HG02885 (cell line): Measurements from ENCODE around the gene TUBB3.
A peak's percentile ranks its signal among the peaks of the same experiment; 100 is the strongest.
"Not testable (repeated sequence)": the region's sequence is repeated elsewhere in the genome, so short reads cannot be mapped to it uniquely, and the experiment has no call there.

ENCODE experiments used
- ATAC-seq: cut with Tn5 transposase; IDR thresholded peaks from one replicate; pipeline ENCODE4 v1.9.1; 2021; ENCODE audit warnings: mild to moderate bottlenecking; ENCODE audit not compliant: unreplicated experiment, poor library complexity

TUBB3 gene

DNA sequence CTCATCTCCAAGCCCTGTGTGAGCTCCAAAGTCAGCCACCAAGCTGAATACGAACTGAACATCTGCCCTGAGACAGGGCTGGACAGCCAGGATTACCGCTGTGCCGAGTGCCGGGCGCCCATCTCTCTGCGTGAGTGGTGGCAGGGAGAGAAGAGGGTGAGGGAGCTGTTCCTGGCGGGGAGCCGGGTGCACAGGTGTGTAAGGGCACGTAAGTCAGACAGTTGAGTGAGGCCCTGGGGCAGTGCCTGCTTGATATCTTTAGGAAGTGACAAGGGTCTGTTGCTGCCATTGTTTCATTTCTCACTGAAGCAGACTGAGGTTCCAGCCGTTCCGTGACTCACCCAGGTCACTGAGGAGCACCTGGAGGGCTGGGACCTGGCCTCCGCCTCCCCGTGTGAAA is 37.8 kb downstream of the TUBB3 start:
- ATAC-seq, result no peak

DNA sequence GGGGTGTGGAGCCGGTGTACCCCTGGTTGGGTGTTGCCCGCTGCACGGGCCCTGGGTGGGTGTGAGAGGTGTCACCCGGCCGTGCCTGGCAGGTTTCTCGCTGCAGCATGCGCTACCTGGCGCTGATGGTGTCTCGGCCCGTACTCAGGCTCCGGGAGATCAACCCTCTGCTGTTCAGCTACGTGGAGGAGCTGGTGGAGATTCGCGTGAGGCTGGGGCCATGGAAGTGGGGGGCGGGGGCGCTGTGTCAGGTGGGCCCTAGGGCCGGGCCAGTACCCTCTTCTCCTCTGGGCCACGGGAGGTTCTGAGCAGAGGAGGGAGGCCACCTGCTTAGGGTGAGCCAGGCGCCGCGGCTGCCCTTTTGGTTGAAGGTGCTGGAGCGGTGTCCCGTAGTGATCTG is 38.8 kb downstream of the TUBB3 start:
- no peak for ATAC-seq

DNA sequence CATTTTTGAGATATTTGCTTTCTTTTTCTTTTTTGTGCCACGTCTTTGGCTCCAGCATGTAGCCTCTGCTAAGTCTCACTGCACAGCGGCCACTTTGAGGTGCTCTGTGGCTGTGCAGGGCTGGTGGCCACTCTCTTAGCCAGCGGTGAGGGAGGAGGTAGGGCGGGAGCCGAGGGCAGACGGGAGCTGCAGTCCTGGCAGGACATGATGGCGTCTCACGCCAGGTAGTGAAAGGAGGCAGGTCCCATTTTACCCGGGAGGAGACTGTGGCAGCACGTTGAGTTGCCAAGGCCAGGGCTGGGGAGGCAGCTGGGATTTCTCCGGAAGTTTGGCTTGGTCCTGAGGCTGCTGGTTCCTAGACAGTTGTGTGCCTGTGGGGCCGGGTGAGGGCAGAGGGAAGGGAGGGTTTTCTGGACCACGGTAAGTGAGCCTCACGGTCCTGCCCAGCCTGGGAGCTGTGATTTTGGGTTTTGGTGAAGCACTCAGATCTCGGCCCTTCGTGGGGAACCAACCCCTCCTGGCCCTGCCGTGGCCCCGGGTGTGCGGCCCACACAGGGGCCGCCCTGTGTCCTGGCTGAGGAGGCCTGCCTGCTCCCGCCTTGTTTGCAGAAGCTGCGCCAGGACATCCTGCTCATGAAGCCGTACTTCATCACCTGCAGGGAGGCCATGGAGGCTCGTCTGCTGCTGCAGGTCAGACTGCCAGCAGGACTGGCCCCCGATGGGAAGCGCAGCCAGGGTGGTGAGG is 39.8 kb downstream of the TUBB3 start:
- ATAC-seq, result no peak

DNA sequence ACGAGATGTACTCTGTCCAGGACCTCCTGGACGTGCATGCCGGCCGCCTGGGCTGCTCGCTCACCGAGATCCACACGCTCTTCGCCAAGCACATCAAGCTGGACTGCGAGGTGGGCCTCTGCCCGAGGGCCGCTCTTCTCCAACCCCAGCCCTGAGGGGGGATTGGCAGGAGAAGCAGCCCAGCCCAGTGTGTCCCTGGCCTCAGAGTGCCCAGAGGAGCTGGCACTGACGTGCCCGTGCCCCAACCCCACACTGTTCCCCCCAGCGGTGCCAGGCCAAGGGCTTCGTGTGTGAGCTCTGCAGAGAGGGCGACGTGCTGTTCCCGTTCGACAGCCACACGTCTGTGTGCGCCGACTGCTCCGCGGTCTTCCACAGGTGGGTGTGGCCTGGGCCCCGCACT is 41.1 kb downstream of the TUBB3 start:
- ATAC-seq, result no peak

DNA sequence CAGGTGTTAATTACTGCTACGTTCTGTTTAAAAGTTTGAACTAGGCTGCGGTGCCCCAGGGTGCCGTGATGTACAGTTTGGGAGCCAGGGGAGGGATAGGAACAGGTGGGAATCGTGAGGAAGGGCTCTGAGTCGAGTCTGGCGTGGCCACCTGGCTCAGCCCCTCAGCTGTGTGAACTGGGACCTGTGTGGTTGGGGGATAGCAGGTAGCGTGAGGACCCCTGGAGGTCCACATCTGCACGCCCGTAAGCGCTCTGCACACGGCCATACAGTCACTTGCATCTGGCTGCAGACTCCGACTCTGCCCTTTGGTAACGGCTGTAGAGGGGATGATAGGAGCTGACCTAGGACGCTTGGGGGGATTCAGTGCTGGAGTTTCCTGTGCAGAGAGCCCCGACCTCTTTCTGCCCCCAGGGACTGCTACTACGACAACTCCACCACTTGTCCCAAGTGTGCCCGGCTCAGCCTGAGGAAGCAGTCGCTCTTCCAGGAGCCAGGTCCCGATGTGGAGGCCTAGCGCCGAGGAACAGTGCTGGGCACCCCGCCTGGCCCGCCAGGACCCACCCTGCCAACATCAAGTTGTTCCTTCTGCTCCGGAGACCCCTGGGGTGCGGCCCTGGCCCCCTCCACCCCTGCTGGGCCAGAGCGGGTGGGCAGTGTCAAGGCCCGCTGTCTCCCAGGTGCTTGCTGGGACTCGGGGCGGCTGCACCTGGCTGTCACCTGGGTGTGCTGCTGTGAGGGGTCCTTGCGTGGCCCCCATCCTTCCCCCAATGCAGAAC is 42.5 kb downstream of the TUBB3 start:
- ATAC-seq, result no peak

DNA sequence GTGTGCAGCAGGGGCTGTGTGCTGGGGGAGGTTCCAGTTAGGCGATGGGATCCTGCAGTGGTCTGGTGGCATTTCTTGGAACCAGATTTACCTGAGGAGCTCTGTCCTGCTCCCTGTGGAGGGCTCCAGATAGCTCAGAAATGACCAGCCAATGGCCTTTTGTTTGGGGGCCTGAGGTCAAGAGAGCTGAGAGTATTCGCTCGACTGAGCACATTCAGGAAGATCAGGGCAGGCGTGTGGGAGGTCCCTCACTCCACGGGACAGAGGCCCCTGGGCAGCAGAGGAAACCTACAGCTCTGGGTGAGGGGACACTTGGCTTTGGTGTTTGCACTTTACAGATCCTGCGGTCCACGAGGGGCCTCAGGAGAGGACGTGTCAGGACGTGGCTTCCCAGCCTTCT is 43.6 kb downstream of the TUBB3 start:
- ATAC-seq, result no peak

DNA sequence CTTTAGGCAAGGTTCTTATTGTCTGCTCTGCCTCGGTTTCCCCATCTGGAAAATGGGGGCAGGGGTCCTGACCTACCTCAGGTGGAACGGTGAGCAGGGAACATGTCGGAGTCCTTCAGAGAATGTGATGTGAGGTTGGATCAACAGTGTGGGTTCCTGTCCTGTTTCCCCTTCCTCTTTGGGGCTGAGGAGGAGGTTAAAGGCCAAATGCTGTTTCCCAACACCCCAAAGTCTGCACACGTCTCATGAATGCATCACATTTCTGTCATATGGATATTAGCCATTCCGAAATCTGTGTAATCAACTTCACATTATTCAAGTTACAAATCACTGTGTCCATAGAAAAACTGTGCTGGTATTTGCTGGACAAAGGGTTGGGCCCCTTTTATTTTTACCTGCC is 44.3 kb downstream of the TUBB3 start:
- ATAC-seq, result not testable (repeated sequence)

DNA sequence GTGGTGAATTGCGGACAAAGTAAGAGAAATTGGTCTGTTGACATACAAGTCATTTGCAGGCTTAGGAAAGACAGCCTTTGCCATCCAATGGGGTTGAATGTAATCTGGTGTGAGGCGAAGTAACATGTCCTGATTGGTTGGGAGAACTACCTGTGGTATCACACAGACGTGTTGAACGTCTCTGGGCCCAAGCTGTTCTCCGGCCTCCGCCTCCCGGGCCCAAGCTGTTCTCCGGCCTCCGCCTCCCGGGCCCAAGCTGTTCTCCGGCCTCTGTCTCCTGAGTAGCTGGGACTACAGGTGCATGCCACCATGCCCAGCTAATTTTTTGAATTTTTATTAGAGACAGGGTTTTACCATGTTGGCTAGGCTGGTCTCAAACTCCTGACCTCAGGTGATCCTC is 44.9 kb downstream of the TUBB3 start:
- ATAC-seq, result not testable (repeated sequence)

DNA sequence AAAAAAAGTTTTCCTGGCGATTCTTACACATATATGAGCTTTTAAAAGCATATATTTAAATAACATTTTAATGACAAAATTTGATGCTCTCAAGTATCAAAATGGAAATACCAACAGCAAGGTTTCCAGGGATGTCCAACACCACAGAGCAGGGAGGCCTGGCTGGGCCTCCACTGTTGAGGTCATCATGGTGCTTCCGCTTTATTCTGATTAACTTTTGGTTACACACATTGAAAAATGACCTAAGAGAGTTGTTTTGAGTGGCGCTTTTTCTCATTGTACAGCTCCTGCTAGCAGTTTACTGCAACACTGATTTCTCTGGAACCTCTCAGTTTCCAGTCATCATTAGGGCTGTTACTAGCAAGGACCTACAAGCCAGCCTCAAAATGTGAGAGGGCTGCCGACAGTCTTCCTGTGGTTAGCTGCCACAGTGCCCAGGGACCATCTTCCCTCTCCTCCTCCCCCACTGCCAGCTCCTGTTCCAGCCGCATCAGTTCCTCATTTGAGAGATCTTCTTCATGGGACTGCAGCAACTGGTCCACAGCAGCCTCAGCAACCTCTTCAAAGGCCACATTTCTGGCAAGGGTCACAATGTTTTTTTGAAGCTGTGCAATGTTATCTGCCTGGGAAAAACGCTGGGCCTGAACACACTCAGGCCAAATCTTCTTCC is 46.7 kb downstream of the TUBB3 start:
- ATAC-seq, result no peak

DNA sequence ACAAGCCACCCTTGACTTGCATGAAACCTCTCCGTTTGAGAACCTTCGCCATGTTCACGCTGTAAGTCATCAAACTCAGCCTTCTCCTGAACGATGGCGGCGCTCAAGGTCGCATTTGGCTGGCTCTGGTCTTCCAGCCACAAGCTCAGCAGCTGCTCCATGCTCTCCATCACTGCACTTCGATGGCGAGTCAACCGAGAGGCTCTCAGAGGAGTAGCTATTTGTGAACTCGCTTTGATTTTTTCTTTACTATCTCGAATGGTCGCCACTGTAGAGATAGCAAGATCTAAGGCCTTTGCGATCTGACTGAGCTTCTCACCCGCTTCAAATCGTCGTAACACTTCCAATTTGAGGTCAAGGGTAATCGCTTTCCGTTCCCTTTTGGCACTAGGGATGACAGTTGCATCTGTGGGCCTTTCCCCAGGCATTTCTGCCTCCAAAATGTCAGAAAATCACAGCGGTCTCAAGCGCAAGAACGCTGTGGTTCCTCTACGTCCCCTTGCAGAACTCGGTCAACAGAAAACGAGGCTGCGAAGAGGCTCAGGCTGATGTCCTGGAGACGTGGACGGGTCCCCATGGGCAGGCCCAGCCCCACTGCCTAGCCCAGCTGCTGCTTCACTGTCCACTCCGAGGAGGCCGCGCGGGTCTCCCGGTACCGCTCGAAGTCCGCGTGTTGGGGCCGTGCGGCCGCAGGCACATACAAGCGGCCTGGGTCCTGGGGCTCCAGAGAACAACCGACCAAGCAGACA is 48.5 kb downstream of the TUBB3 start:
- no peak for ATAC-seq

DNA sequence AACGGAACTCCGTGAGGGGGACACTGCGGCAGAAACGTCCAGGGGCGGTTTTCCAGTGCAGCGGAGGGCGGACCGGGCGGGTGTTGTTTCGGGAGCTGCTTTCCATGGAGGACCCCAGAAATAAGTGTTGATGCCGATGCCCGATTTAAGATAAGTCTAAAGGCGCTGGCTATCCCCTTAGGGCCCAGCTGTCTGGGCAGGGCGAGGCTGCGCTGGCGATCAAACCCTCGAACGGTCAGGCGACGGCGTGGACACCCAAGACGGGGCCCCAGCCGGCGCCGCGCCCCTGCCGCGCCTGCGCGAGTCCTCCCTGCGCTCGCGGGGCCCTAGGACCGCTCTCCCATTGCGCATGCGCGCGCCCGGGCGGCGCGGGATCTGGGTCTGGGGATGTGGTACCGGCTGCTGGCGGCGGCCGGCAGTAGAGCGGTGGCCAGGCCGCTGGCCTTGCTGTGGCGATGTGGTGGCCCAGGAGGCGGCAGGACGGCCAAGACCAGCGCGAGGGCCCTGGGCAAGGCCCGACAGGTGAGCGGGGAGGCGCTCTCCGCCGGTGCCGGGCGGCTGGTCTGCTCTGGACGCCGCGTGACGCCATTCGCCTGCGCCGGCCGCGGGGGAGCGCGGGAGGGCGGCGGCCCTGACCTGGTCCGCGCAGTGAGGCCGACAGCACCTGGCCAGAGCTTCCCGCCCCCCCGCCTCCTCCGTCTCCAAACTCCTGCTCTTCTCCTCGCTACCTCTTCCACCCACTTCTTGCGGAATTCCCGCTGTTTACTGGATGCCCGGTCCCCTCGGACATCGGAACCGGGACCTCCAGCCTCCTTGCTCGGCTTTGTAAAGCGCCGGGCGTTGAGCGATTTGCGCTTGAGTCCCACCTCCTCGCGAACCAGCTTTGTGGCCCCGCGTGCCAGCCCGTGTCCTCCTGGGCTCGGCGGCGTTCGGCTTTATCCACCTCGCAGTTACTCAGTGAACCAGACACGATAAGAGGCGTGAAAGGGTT is 49.4 kb downstream of the TUBB3 start:
- ATAC-seq, result peak; percentile 94

DNA sequence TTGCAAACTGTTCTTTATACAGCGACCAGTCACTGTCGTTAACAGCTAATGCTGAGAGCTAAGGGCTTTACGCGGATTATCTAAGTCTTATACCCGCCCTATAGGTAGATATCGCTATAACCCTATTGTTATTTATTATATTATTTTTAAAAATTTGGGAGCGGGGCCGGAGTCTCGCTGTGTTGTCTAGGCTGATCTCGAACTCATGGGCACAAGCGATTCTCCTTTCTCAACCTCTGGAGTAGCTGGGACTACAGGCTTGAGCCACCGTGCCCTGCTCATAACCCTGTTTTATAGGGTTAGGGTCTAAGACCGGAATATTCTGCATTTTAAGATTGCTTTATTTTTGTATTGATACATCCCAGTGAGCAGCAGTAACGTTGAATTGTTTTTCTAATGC is 50.1 kb downstream of the TUBB3 start:
- no peak for ATAC-seq

DNA sequence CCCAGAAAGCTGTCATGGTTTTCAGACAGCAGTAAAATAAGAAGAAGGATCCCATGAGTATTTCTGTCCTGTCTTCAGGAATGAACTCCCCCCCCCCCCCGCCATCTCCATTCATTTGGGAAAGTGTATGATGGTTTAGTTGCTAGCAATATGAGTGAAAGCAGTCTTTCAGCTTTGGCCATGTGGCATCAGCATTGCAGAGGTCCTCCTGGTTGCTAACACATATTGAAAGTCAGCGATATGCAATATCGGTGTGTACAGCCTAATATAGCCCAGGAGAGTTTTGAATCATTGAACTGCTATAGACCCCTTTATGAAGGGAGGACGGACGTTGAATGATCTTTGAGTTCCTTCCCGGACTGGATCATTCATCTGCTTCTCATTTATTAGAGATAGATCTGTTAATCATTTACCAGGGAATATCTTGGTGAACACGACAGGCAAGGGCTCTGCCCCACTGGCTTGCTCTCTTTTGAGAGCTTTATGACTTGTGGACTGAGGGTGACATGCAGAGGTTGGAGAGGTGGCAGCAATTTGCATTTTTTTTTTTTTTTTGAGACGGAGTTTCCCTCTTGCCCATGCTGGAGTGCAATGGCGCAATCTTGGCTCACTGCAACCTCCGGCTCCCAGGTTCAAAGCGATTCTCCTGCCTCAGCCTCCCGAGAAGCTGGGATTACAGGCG is 50.7 kb downstream of the TUBB3 start:
- no peak for ATAC-seq

DNA sequence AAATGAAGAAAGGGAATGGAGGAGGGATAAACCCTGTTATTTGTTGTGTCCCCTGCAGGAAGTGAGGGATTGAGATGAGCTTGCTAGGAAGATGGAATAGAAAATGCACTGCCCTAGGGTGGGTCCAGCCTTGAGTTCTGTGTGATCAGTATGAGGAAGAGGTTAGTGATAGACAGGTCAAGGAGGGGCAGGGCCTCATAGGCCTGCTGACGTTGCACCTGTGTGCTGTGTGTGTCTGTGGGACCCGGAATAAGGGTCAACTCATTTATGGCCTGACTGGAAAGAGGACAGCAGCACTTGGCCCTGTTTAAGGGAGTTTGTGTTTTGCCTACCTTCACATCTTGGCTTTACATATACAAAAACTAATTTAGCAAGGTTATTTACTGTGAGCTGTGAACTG is 51.7 kb downstream of the TUBB3 start:
- no peak for ATAC-seq

DNA sequence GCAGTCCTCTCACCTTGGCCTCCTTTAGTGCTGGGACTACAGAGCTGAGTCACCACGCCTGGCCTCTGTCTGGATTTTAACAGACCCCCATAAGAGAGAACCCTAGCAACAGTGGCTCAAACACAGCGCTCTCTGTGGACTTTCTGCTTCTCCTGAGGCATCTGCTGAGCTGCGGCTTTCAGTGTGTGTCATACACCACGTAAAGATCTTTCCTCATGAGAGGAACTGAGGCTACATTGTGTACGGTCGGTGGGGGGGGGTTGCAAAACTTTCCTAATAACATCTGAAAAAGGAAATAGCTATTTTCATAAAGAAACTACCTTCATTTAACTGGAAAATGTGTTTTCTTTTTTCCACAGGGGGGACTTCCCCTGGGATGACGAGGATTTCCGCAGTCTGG is 58.3 kb downstream of the TUBB3 start:
- ATAC-seq, result peak; percentile 57

DNA sequence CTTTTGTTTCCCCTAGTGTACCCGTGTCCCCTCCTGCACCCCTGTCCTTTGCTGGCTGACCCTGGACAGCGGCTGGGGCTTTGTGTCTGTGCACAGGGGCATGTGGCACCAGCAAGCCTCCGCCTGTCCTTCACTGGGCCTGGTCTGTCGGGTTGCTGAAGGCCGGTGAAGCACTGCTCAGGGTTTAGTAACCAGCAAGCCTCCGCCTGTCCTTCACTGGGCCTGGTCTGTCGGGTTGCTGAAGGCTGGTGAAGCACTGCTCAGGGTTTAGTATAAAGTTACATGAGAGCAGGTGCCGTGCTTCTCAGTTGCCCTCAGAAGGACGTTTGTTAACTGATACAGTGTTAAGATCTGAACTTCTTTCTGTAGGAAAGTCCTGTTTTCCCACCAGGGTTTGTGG is 59.2 kb downstream of the TUBB3 start:
- ATAC-seq, result no peak

DNA sequence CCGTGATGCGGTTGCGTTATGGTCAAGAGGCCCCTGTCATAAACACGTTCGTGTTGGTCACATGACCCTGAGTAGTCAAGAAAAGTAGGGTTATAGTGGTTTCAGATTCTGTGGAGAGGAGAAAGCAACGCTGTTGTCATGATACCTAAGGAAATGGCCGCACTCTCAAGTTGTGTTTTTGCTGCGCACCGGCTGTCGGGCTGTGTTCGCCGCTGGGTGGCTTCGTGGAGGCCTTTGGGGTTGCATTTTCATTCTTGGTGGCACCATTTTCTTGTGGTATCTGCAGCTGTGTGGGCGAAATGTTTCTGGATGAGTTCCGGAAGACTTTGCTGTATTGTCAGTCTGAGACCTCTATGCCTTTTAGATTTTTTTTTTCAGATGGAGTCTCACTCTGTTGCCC is 60.4 kb downstream of the TUBB3 start:
- no peak for ATAC-seq

DNA sequence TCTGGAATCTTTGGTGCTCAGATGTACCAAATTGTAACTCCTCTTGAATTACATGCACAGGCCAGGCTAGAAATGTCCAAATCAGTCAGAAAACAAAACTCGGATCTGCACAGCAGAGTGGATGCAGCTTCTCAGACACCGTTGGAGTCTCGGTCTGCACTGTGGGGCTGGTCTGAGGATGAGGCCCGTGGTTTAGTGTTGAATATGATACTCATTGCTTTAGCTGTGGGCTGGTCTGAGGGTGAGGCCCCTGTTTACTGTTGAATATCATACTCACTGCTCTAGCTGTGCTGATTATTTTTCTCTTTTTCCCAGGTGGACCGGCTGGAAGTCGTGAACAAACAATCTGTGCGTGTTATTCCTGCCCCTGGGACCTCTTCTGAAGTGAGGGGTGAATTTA is 61.1 kb downstream of the TUBB3 start:
- ATAC-seq, result no peak

DNA sequence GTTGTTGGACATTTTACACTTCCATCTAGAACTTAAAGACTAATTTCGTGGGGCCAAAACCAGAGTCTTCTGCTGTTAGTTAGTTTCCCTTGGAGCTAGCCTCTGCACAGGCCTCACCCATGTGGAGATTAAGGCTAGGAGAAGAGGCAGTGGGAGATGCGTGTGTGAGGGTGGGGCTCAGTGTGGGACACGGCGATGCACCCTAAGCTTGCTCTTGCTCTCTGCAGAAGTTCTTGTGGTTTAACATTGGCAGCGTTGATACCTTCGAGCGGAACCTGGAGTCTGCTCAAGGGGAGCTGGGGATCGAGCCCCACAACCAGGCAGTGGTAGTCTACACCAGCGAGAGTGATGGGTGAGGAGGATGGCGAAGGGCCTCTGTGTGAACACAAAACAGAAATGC is 62.1 kb downstream of the TUBB3 start:
- ATAC-seq, result no peak
